OCI-LY1 (cell line): ENCODE data around the gene ADO.

Experiments used
- CTCF ChIP-seq: fragments of 200-600 bp; sonication (generic), shearing (Covaris generic); IDR thresholded peaks from 2 replicates; pipeline ENCODE4 v1.5.1; 2017; ENCODE audit warnings: mild to moderate bottlenecking, antibody characterized with exemption, low read length, moderate library complexity, mixed read lengths
- EZH2 ChIP-seq: fragments of 200-600 bp; sonication (generic), shearing (Covaris generic); IDR thresholded peaks from 2 replicates; pipeline ENCODE4 v1.8.0; 2017; ENCODE audit warnings: borderline replicate concordance, mixed run types, mild to moderate bottlenecking, antibody characterized with exemption, low read length, moderate library complexity, mixed read lengths

- TF ChIP-seq CTCF, result no peak
- no peak for TF ChIP-seq EZH2
Observed at GRCh38 chr10:62816076-62816330, 11.5 kb downstream of the ADO start.
